ENCODE measurements around the gene SLC2A6. TPM values are rescaled to one million over a fixed set of nuclear protein-coding genes. Genes with fewer than 3 reads are reported as not detected.

SLC2A6 gene
- total RNA-seq, 1 donor from 2014 or later, result 37.4 TPM

DNA sequence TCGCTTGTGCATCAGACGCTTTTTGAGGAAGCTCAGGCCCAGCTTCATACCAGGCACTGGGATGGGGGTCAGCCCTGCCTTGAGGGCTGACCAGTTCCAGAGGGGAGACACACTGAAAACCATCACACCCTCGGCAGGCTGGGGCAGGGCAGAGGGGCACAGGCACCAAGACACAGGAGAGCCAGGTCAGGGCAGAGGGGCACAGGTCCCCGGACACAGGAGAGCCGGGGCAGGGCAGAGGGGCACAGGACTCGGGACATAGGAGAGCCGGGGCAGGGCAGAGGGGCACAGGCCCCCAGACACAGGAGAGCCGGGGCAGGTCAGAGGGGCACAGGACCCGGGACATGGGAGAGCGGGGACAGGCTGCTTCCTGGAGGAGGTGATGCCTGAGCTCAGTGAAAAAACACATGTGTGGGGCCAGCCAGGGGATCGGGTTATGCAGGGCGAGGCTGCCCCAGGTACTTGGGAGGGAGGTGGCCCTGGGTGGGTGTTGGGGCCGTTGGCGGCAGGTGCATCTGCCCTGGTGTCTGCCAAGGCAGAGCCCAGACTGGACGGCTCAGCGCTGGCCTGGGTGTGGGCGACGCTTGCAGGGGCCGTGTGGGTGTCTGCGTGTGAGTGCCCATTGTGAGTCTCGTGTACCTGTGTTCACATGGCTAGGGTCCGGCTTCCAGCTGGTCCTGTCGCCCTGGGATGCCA, 15.1 kb upstream of the SLC2A6 start:
- POLR2A ChIA-PET, result no interaction called here
- no peak overlapping the region for H3K27ac Mint-ChIP-seq

DNA sequence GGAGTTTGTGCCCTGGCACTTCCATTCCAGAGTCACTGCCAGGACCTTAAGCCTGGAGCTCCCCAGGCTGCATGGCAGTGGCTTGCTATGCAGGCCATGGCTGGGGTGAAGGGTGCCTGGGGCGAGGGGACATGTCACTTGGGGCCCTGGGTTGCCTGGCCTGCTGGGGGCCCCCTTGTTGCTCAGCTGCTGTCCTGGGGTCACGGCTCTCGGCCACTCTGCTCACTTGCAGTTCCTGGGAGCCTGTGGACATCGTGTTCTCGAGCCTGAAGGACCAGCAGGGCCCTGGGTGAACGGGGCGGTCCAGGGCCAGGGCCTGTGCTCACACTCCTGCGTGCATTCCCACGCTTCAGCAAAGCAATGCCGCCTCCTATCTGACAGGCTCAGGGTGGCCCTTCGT, 14.5 kb upstream of the SLC2A6 start:
- POLR2A ChIA-PET, result no interaction called here
- CTCF ChIA-PET, result no interaction called here
- H3K9me3 Mint-ChIP-seq, result no peaks in the 10 kb centered on the region
- H3K36me3 Mint-ChIP-seq (ENCODE audit: low read depth), result no peaks in the 10 kb centered on the region
- TF ChIP-seq, protein P1, sequence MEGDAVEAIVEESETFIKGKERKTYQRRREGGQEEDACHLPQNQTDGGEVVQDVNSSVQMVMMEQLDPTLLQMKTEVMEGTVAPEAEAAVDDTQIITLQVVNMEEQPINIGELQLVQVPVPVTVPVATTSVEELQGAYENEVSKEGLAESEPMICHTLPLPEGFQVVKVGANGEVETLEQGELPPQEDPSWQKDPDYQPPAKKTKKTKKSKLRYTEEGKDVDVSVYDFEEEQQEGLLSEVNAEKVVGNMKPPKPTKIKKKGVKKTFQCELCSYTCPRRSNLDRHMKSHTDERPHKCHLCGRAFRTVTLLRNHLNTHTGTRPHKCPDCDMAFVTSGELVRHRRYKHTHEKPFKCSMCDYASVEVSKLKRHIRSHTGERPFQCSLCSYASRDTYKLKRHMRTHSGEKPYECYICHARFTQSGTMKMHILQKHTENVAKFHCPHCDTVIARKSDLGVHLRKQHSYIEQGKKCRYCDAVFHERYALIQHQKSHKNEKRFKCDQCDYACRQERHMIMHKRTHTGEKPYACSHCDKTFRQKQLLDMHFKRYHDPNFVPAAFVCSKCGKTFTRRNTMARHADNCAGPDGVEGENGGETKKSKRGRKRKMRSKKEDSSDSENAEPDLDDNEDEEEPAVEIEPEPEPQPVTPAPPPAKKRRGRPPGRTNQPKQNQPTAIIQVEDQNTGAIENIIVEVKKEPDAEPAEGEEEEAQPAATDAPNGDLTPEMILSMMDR (IDR thresholded peaks at IDR 0.05), result no peak
- intact Hi-C loops (cut with micrococcal nuclease), result no loop called here
- ATAC-seq (ENCODE audit: low read depth), result no peak
- H3K27me3 Mint-ChIP-seq, result peaks cover 5% of the 10 kb centered on the region
- H3K27ac Mint-ChIP-seq, result no peak overlapping the region
- no peak overlapping the region for H3K4me3 Mint-ChIP-seq
- DNase-seq, result no peak
- no peaks in the 10 kb centered on the region for H3K4me1 Mint-ChIP-seq

More for the DNA sequence above, 15.1 kb upstream of the SLC2A6 start:
- intact Hi-C loops (cut with micrococcal nuclease), result no loop called here
- H3K36me3 Mint-ChIP-seq (ENCODE audit: low read depth), result no peaks in the 10 kb centered on the region
- DNase-seq, result no peak
- H3K4me1 Mint-ChIP-seq, result no peaks in the 10 kb centered on the region
- CTCF ChIA-PET, result no interaction called here
- H3K9me3 Mint-ChIP-seq, result no peaks in the 10 kb centered on the region
- H3K27me3 Mint-ChIP-seq, result peaks cover 7% of the 10 kb centered on the region
- ATAC-seq (ENCODE audit: low read depth), result no peak
- TF ChIP-seq, protein P1 (IDR thresholded peaks at IDR 0.05), result no peak
- H3K4me3 Mint-ChIP-seq, result no peak overlapping the region

DNA sequence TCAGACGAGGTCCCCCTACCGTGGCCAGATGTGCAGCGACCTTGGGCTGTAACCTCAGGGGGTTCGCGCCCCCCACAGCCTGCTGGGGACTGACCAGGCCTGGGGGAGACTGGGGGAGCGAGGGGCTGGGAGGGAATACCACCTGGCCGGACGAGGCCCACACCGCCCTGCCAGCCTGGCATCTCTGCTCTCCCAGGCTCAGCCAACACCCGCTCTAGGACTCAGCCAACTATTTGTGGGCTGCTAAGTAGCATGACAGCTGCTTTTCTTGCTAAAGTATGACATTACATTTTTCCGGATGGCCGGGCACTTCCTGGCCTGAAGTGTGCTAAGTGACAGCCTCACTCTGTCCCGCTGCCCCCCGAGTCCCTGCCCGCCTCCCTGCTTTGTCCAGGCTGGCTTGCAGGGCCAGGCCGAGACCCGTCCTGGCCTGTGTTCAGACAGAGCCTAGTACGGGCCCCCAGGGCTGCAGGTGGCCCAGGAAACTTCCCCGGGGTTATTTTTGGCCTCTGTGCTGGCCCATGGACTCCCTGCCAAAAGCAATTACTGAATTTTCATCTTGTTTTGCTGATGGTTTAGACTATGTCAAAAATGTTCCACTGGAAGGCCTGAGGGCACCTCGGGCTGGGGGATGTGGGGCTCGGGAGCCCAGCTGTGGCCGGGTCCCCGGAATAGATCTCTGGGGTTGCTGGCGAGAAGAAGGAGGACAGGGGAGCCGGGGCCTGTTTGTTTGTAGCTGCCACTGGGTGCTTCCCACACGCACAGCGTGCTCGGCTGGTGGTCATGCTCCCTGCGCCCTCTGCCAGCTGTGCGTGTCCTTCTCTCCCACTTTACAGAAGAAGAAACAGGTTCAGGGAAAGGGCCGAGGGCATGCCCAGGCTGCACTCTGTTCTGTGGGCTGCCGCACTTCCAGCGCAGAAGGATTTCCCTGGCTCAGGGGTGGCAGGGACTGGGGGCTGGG, 13.4 kb upstream of the SLC2A6 start:
- ChIA-PET POLR2A (no interaction called here), CTCF (interaction anchor here (1.4 kb wide), 1 partner anchor 9 kb away, joined by 3 read pairs; no protein-coding TSS in a partner anchor)
- no peaks in the 10 kb centered on the region for H3K27me3 Mint-ChIP-seq
- no peaks in the 10 kb centered on the region for H3K4me1 Mint-ChIP-seq
- H3K4me3 Mint-ChIP-seq, result no peak overlapping the region
- TF ChIP-seq, protein P1 (IDR thresholded peaks at IDR 0.05), result no peak
- ATAC-seq (ENCODE audit: low read depth) (no peak), DNase-seq (no peak)
- H3K27ac Mint-ChIP-seq, result no peak overlapping the region
- intact Hi-C loops (cut with micrococcal nuclease), result no loop called here
- H3K9me3 Mint-ChIP-seq, result no peaks in the 10 kb centered on the region
- H3K36me3 Mint-ChIP-seq (ENCODE audit: low read depth), result no peaks in the 10 kb centered on the region

DNA sequence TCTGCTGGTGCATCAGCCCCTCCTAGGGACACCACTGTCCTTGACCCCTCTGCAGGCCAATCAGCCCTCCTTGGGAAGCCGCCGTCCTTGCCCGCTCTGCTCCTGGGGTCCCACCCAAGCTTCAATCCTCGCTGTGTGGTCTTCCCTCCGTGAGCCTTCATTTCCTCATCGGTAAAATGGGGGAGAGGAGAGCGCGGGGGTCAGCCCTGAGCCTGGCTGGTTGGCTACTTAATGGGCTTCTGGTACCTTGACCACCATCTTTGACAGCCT, 12.7 kb upstream of the SLC2A6 start:
- ChIA-PET POLR2A (no interaction called here), CTCF (interaction anchor here (1.4 kb wide), 1 partner anchor 10 kb away, joined by 3 read pairs; no protein-coding TSS in a partner anchor)
- TF ChIP-seq, protein P1 (IDR thresholded peaks at IDR 0.05), result no peak
- intact Hi-C loops (cut with micrococcal nuclease), result no loop called here
- no peaks in the 10 kb centered on the region for H3K36me3 Mint-ChIP-seq (ENCODE audit: low read depth)
- no peaks in the 10 kb centered on the region for H3K9me3 Mint-ChIP-seq
- no peak overlapping the region for H3K4me3 Mint-ChIP-seq
- H3K4me1 Mint-ChIP-seq, result no peaks in the 10 kb centered on the region
- DNase-seq (no peak), ATAC-seq (ENCODE audit: low read depth) (no peak)
- H3K27me3 Mint-ChIP-seq, result no peaks in the 10 kb centered on the region
- H3K27ac Mint-ChIP-seq, result no peak overlapping the region

Measured in activated B cell treated with CpG ODN at 0.5 μM for 24 hours (primary cell).